Activated CD8-positive, alpha-beta T cell treated with anti-CD3 and anti-CD28 coated beads for 36 hours (primary cell): ENCODE measurements around the gene UGT1A8. TPM values are rescaled to one million over a fixed set of nuclear protein-coding genes. Genes with fewer than 3 reads are reported as not detected.

Source experiments
- ATAC-seq: fragments of 200-7000 bp; cut with Tn5 transposase; one replicate; pipeline ENCODE4 v1.10.0; 2021; ENCODE audit warnings: mild to moderate bottlenecking, moderate library complexity
- CTCF ChIA-PET: fragments of 350-600 bp; sonication (Branson Sonifier 250); formaldehyde crosslinking; loops from one replicate; lab custom pipeline; 2021; ENCODE audit warnings: antibody characterized with exemption; lab: Charles Lee
- POLR2A ChIA-PET: fragments of 350-600 bp; sonication (Branson Sonifier 250); formaldehyde crosslinking; loops from one replicate; lab custom pipeline; 2021; ENCODE audit warnings: antibody characterized with exemption; lab: Charles Lee
- DNase-seq: peaks from one replicate; pipeline ENCODE4 v3.0.0-alpha.2; 2020
- H3K27ac Mint-ChIP-seq: one replicate; pipeline ENCODE4 v1.8.0; 2021; ENCODE audit warnings: mild to moderate bottlenecking, mixed read lengths
- H3K27me3 Mint-ChIP-seq: one replicate; pipeline ENCODE4 v1.8.0; 2021; ENCODE audit warnings: mixed read lengths
- H3K36me3 Mint-ChIP-seq: one replicate; pipeline ENCODE4 v1.8.0; 2021; ENCODE audit warnings: low read depth, mixed read lengths
- H3K4me1 Mint-ChIP-seq: one replicate; pipeline ENCODE4 v1.8.0; 2021; ENCODE audit warnings: low read depth, mixed read lengths
- H3K4me3 Mint-ChIP-seq: one replicate; pipeline ENCODE4 v1.8.0; 2021; ENCODE audit warnings: mild to moderate bottlenecking, moderate library complexity, mixed read lengths
- H3K9me3 Mint-ChIP-seq: one replicate; pipeline ENCODE4 v1.8.0; 2021; ENCODE audit warnings: mixed read lengths
- CTCF ChIP-seq: fragments of 200-600 bp; IDR thresholded peaks from one replicate; pipeline ENCODE4 v1.8.0; 2022; ENCODE audit warnings: antibody characterized with exemption, mild to moderate bottlenecking
- intact Hi-C: fragments of 100-400 bp; cut with micrococcal nuclease; formaldehyde crosslinking; loops from one replicate; pipeline ENCODE4 v1.10.0; 2022
- total RNA-seq, 2 experiments: library from RNA; stranded (reverse); gene quantifications; one replicate each; pipeline ENCODE4 v1.2.3, GENCODE V29; 2021

UGT1A8 gene
- total RNA-seq, 2 experiments from 2014 or later = not detected

DNA sequence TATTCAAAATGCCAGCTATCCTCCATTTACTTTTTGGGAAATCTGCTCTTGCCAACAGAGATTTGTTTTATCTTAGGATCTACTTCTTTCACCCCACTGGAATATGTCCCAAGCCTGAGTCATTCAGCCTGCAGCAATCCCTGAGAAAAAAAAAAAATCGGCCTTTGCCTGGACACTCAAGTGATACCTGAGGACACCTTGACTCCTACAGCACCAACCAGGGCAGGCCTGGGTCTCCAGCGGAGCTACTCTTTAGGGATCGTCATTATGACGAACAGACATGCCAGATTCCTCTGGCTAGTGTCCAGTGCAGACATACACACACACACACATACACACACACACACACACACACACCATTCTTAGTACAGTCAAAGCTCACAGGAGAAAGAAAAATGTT, 73.0 kb downstream of the UGT1A8 start:
- POLR2A ChIA-PET = interaction anchor here (0.6 kb wide), 1 partner anchor 182 kb away, joined by 3 read pairs; no protein-coding TSS in a partner anchor
- Mint-ChIP-seq H3K4me1 (no peaks in the 10 kb centered on the region), H3K36me3 (no peaks in the 10 kb centered on the region), H3K4me3 (no peak overlapping the region), H3K9me3 (no peaks in the 10 kb centered on the region), H3K27ac (no peak overlapping the region), H3K27me3 (peaks cover under 1% of the 10 kb centered on the region)
- no peak for DNase-seq
- no peak for TF ChIP-seq CTCF
- CTCF ChIA-PET = no interaction called here
- intact Hi-C loops = no loop called here
- ATAC-seq = no peak

GRCh38 chr2:233691443-233692433, 74.3 kb downstream of the UGT1A8 start:
- Mint-ChIP-seq H3K4me1 (no peaks in the 10 kb centered on the region), H3K27ac (no peak overlapping the region), H3K9me3 (no peaks in the 10 kb centered on the region), H3K27me3 (peaks cover 4% of the 10 kb centered on the region), H3K36me3 (no peaks in the 10 kb centered on the region), H3K4me3 (no peak overlapping the region)
- ChIA-PET POLR2A (interaction anchor here (1.0 kb wide), 1 partner anchor 16 kb away, joined by 3 read pairs; no protein-coding TSS in a partner anchor), CTCF (interaction anchor here (0.6 kb wide), 1 partner anchor 20 kb away, joined by 3 read pairs; no protein-coding TSS in a partner anchor)
- TF ChIP-seq CTCF = no peak
- no peak for ATAC-seq
- intact Hi-C loops = no loop called here
- no peak for DNase-seq

GRCh38 chr2:233692648-233693047, 75.2 kb downstream of the UGT1A8 start, which contains the start of gene UGT1A6:
TSS of gene UGT1A6 (plus strand) at chr2:233692890. CDS start at chr2:233693005, 115 bp downstream.
- Mint-ChIP-seq H3K36me3 (no peaks in the 10 kb centered on the region), H3K9me3 (no peaks in the 10 kb centered on the region), H3K4me1 (no peaks in the 10 kb centered on the region), H3K27ac (no peak within 1 kb of the TSS), H3K4me3 (no peak within 1 kb of the TSS), H3K27me3 (peaks cover 5% of the 10 kb centered on the region)
- DNase-seq (no peak), ATAC-seq (no peak)
- intact Hi-C loops = no loop called here
- no peak for TF ChIP-seq CTCF
- ChIA-PET CTCF (no interaction called here), POLR2A (interaction anchor here (1.0 kb wide), 1 partner anchor 17 kb away, joined by 3 read pairs; no protein-coding TSS in a partner anchor)

DNA sequence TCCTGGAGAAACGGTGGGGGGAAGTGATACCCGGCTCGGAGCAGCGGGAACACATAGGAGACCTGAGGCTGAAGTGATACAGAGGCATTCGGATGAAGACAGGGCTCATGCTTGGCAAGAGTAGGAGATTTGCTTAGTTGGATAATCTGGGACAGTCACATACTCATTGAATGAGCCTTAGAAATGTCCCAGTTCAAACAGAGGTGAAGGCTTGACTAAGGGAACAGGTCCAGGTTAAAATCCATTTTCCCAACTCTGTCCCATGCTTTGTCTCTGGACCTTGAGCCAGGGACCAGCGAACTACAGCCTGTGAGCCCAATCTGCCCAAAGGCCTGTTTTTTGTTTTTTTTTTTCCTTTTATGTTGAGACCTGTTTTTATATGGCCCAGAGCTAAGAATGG, 76.5 kb downstream of the UGT1A8 start:
- intact Hi-C loops = no loop called here
- H3K36me3 Mint-ChIP-seq = no peaks in the 10 kb centered on the region
- H3K4me3 Mint-ChIP-seq = no peak overlapping the region
- POLR2A ChIA-PET = no interaction called here
- ATAC-seq (no peak), DNase-seq (no peak)
- peaks cover 5% of the 10 kb centered on the region for H3K27me3 Mint-ChIP-seq
- H3K4me1 Mint-ChIP-seq = no peaks in the 10 kb centered on the region
- CTCF ChIA-PET = no interaction called here
- no peak overlapping the region for H3K27ac Mint-ChIP-seq
- no peaks in the 10 kb centered on the region for H3K9me3 Mint-ChIP-seq
- no peak for TF ChIP-seq CTCF

GRCh38 chr2:233698740-233699139, 81.3 kb downstream of the UGT1A8 start:
- no peak for TF ChIP-seq CTCF
- H3K27ac Mint-ChIP-seq = no peak overlapping the region
- peaks cover 8% of the 10 kb centered on the region for H3K27me3 Mint-ChIP-seq
- CTCF ChIA-PET = interaction anchor here (1.2 kb wide), 1 partner anchor 12 kb away, joined by 3 read pairs; no protein-coding TSS in a partner anchor
- ATAC-seq (no peak), DNase-seq (no peak)
- intact Hi-C loops = no loop called here
- H3K4me1 Mint-ChIP-seq = no peaks in the 10 kb centered on the region
- POLR2A ChIA-PET = no interaction called here
- no peak overlapping the region for H3K4me3 Mint-ChIP-seq
- no peaks in the 10 kb centered on the region for H3K9me3 Mint-ChIP-seq
- no peaks in the 10 kb centered on the region for H3K36me3 Mint-ChIP-seq
